ENCODE results near the gene VSIG10L. TPM values are rescaled to one million over a fixed set of nuclear protein-coding genes. Genes with fewer than 3 reads are reported as not detected.

VSIG10L gene
- total RNA-seq, 1 donor from 2014 or later: 4.2 TPM

DNA sequence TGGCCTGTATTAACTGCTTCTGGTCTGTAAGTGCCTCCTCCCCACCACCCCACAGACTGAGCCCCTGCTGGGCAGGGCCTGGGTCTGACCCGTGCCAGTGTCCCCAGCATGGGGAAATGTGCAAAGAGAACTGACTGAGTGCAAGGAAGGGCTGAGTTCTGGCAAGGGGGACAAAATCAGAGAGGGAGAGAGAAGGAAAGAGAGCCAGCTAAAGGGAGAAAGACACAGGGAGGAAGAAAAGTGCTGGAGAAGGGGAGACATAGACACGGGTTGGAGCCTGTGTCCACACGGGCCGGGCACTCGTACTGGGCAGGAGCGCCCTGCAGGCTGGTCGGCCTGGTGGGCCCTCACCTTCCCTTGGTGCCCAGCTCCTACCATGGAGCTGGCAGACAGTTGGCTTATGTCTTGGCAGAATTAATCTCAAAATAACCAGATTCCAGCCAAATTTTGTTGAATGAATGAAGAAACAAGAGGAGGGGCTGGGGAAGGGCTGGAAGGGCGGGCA lies 29.3 kb upstream of the VSIG10L start:
- Mint-ChIP-seq H3K36me3 (ENCODE audit: low read depth, unreplicated experiment) (peaks cover 2% of the 10 kb centered on the region), H3K4me1 (ENCODE audit: low read depth, unreplicated experiment) (peaks cover 5% of the 10 kb centered on the region), H3K27ac (ENCODE audit: unreplicated experiment) (no peak overlapping the region), H3K27me3 (ENCODE audit: low read depth, unreplicated experiment) (peaks cover 1% of the 10 kb centered on the region), H3K4me3 (ENCODE audit: unreplicated experiment) (no peak overlapping the region), H3K9me3 (ENCODE audit: unreplicated experiment) (peaks cover 2% of the 10 kb centered on the region)
- Histone ChIP-seq H3K4me1 (ENCODE audit: insufficient read depth, low read length) (peaks cover 9% of the 10 kb centered on the region), H3K4me3 (ENCODE audit: insufficient read depth, low read depth, low read length) (no peak overlapping the region), H2AFZ (ENCODE audit: low read depth, low read length) (no peak overlapping the region), H4K20me1 (ENCODE audit: insufficient read depth, low read length) (no peaks in the 10 kb centered on the region), H3K36me3 (ENCODE audit: insufficient read depth, low read length) (no peaks in the 10 kb centered on the region), H3K9me3 (ENCODE audit: insufficient read depth, low read depth, low read length) (no peaks in the 10 kb centered on the region), H3K79me2 (ENCODE audit: insufficient read depth, low read length) (peaks cover 2% of the 10 kb centered on the region), H3K4me2 (ENCODE audit: low read length) (no peak overlapping the region), H3K27ac (ENCODE audit: low read depth, low read length) (no peak overlapping the region), H3K9ac (ENCODE audit: low read length) (no peak overlapping the region), H3K27me3 (ENCODE audit: insufficient read depth, low read length) (no peaks in the 10 kb centered on the region)
- FAIRE-seq: no peak
- TF ChIP-seq EZH2 (IDR thresholded peaks at IDR 0.05; ENCODE audit: insufficient read depth, low read length): no peak
- no peak for TF ChIP-seq CTCF (IDR thresholded peaks at IDR 0.05; ENCODE audit: insufficient read depth, low read depth, low read length)
- DNase-seq (ENCODE audit: low read depth): no peak

- TF ChIP-seq EZH2 (IDR thresholded peaks at IDR 0.05; ENCODE audit: insufficient read depth, low read length) (no peak), CTCF (IDR thresholded peaks at IDR 0.05; ENCODE audit: insufficient read depth, low read depth, low read length) (no peak)
- peaks cover 9% of the 10 kb centered on the region for H3K79me2 ChIP-seq (ENCODE audit: insufficient read depth, low read length)
- Mint-ChIP-seq H3K9me3 (ENCODE audit: unreplicated experiment) (peaks cover 2% of the 10 kb centered on the region), H3K4me3 (ENCODE audit: unreplicated experiment) (peak overlapping the region; percentile 68), H3K27ac (ENCODE audit: unreplicated experiment) (no peak overlapping the region), H3K27me3 (ENCODE audit: low read depth, unreplicated experiment) (peaks cover 1% of the 10 kb centered on the region), H3K4me1 (ENCODE audit: low read depth, unreplicated experiment) (peaks cover 6% of the 10 kb centered on the region), H3K36me3 (ENCODE audit: low read depth, unreplicated experiment) (peaks cover 2% of the 10 kb centered on the region)
- no peaks in the 10 kb centered on the region for H3K27me3 ChIP-seq (ENCODE audit: insufficient read depth, low read length)
- no peaks in the 10 kb centered on the region for H4K20me1 ChIP-seq (ENCODE audit: insufficient read depth, low read length)
- H3K4me1 ChIP-seq (ENCODE audit: insufficient read depth, low read length): peaks cover 17% of the 10 kb centered on the region
- no peak for FAIRE-seq
- no peak overlapping the region for H2AFZ ChIP-seq (ENCODE audit: low read depth, low read length)
- no peak for DNase-seq (ENCODE audit: low read depth)
- no peak overlapping the region for H3K4me3 ChIP-seq (ENCODE audit: insufficient read depth, low read depth, low read length)
- no peak overlapping the region for H3K9ac ChIP-seq (ENCODE audit: low read length)
- H3K36me3 ChIP-seq (ENCODE audit: insufficient read depth, low read length): no peaks in the 10 kb centered on the region
- no peak overlapping the region for H3K4me2 ChIP-seq (ENCODE audit: low read length)
- H3K27ac ChIP-seq (ENCODE audit: low read depth, low read length): no peak overlapping the region
- H3K9me3 ChIP-seq (ENCODE audit: insufficient read depth, low read depth, low read length): no peaks in the 10 kb centered on the region
These were observed 28.3 kb upstream of the VSIG10L start for GRCh38 chr19:51370230-51370629.

All from astrocyte (in vitro differentiated cells and primary cell).